HCT116 (cell line): ENCODE measurements around the gene TRMT11. TPM values are rescaled to one million over a fixed set of nuclear protein-coding genes. Genes with fewer than 3 reads are reported as not detected.

Experiments used
- ATAC-seq: fragments of 200-7000 bp; cut with Tn5 transposase; 2 replicates; pipeline ENCODE4 v1.9.1; 2020; ENCODE audit warnings: mild to moderate bottlenecking, moderate library complexity
- BruUV-seq: library from RNA; stranded (reverse); fragments of 400-500 nt; replicated peaks from 2 replicates; lab custom pipeline; 2021; lab: Mats Ljungman, UMichigan
- CTCF ChIA-PET: fragments of 300-600 bp; sonication (Branson Sonifier 250); formaldehyde crosslinking; loops from one replicate; lab custom pipeline; 2021; ENCODE audit warnings: antibody characterized with exemption; lab: Charles Lee
- POLR2A ChIA-PET: fragments of 300-600, 350-600 bp; sonication (Branson Sonifier 250); formaldehyde crosslinking; loops from one replicate; lab custom pipeline; 2021; ENCODE audit warnings: antibody characterized with exemption; lab: Charles Lee
- RAD21 ChIA-PET, 2 experiments: fragments of 300-600 bp; sonication (Branson Sonifier 250); formaldehyde crosslinking; loops; one replicate each; lab custom pipeline; 2023; ENCODE audit warnings: low total read pairs in 2 of 2; ENCODE audit not compliant: uncharacterized antibody in 2 of 2, unreplicated experiment in 2 of 2, low non-redundant PET in 1 of 2; lab: Charles Lee
- DNase-seq: peaks from one replicate; pipeline ENCODE4 v3.0.0-alpha.2; 2010; ENCODE audit warnings: low read depth, low spot score
- H2AFZ ChIP-seq: fragments of 200-600 bp; shearing (Covaris generic), sonication (generic); 2 replicates; pipeline ENCODE4 v1.6.1; 2017; ENCODE audit warnings: low read depth, mixed run types, mixed read lengths, antibody characterized with exemption, low read length; ENCODE audit not compliant: poor library complexity, severe bottlenecking
- H3K27ac ChIP-seq: 2 replicates; pipeline ENCODE4 v1.5.1; 2012; ENCODE audit warnings: low read depth, low read length
- H3K27me3 ChIP-seq: fragments of 200-600 bp; sonication (generic); 2 replicates; pipeline ENCODE4 v1.6.1; 2016; ENCODE audit warnings: mixed run types, low read length, mixed read lengths; ENCODE audit not compliant: insufficient read depth
- H3K36me3 ChIP-seq, 2 experiments: fragments of 200-500 bp in 1 of 2; fragments of 200-600 bp in 1 of 2; sonication (Bioruptor generic) in 1 of 2; sonication (generic) in 1 of 2; 2 replicates each; pipeline versions ENCODE4 v1.5.1 to v1.6.1; 2014 to 2016; ENCODE audit warnings: low read length in 2 of 2, inconsistent platforms in 1 of 2, mixed read lengths in 1 of 2, mixed run types in 1 of 2; ENCODE audit not compliant: insufficient read depth in 2 of 2, control insufficient read depth in 1 of 2
- H3K4me1 ChIP-seq, 2 experiments: fragments of 200-600 bp in 1 of 2; sonication (generic) in 1 of 2; 2 replicates each; pipeline versions ENCODE4 v1.5.1 to v1.6.1; 2012 to 2017; ENCODE audit warnings: low read length in 2 of 2, inconsistent platforms in 1 of 2, mild to moderate bottlenecking in 1 of 2, mixed read lengths in 1 of 2, mixed run types in 1 of 2, moderate library complexity in 1 of 2; ENCODE audit not compliant: insufficient read depth in 2 of 2, control insufficient read depth in 1 of 2
- H3K4me2 ChIP-seq: fragments of 200-600 bp; sonication (generic); 2 replicates; pipeline ENCODE4 v1.6.1; 2017; ENCODE audit warnings: mixed run types, low read length, mixed read lengths
- H3K4me3 ChIP-seq, 2 experiments: fragments of 200-600 bp in 1 of 2; sonication (generic) in 1 of 2; replicated peaks in 1 of 2; 2 replicates each; pipeline ENCODE4 v1.5.1; 2011 to 2016; ENCODE audit warnings: low read length in 2 of 2, control low read depth in 1 of 2, low read depth in 1 of 2, mild to moderate bottlenecking in 1 of 2, mixed read lengths in 1 of 2, mixed run types in 1 of 2
- H3K79me2 ChIP-seq: fragments of 200-600 bp; sonication (generic); 2 replicates; pipeline ENCODE4 v1.6.1; 2017; ENCODE audit warnings: mild to moderate bottlenecking, mixed run types, low read length, moderate library complexity, mixed read lengths; ENCODE audit not compliant: insufficient read depth
- H3K9ac ChIP-seq: fragments of 200-600 bp; sonication (generic); 2 replicates; pipeline ENCODE4 v1.6.1; 2016; ENCODE audit warnings: low read length, mixed read lengths
- H3K9me2 ChIP-seq: fragments of 200-600 bp; sonication (generic), shearing (Covaris generic); 2 replicates; pipeline ENCODE4 v1.6.1; 2017; ENCODE audit warnings: mixed run types, mild to moderate bottlenecking, moderate library complexity; ENCODE audit not compliant: insufficient read depth
- H3K9me3 ChIP-seq, 2 experiments: fragments of 200-500 bp in 1 of 2; fragments of 200-600 bp in 1 of 2; sonication (Bioruptor generic) in 1 of 2; sonication (generic) in 1 of 2; 2 replicates each; pipeline ENCODE4 v1.6.1; 2014 to 2017; ENCODE audit warnings: low read length in 2 of 2, mixed read lengths in 2 of 2, inconsistent platforms in 1 of 2, low read depth in 1 of 2, mild to moderate bottlenecking in 1 of 2, mixed run types in 1 of 2, moderate library complexity in 1 of 2; ENCODE audit not compliant: control insufficient read depth in 1 of 2, insufficient read depth in 1 of 2
- H4K20me1 ChIP-seq: fragments of 200-600 bp; sonication (generic), shearing (Covaris generic); 2 replicates; pipeline ENCODE4 v1.6.1; 2017; ENCODE audit warnings: mixed run types, mild to moderate bottlenecking, moderate library complexity; ENCODE audit not compliant: insufficient read depth
- EZH2phosphoT487 ChIP-seq: fragments of 200-600 bp; IDR thresholded peaks from 2 replicates; pipeline ENCODE4 v1.6.1; 2018; ENCODE audit warnings: antibody characterized with exemption, borderline replicate concordance
- RAD21 ChIP-seq: IDR thresholded peaks from 2 replicates; pipeline ENCODE4 v1.6.1; 2012; ENCODE audit warnings: low read depth, mild to moderate bottlenecking
- SIN3A ChIP-seq: IDR thresholded peaks from 2 replicates; pipeline ENCODE4 v1.6.1; 2012; ENCODE audit warnings: low read depth
- intact Hi-C: fragments of 100-400 bp; cut with micrococcal nuclease; formaldehyde crosslinking; loops from 2 replicates; pipeline ENCODE4 v1.10.0; 2022
- total RNA-seq: library from RNA; stranded (reverse); gene quantifications from one replicate; pipeline ENCODE4 v1.2.1, GENCODE V29; 2021; ENCODE audit not compliant: unreplicated experiment
- TF ChIP-seq, protein P1 (sequence below): IDR thresholded peaks from 2 replicates; pipeline ENCODE4 v1.6.1; 2012
- TF ChIP-seq, protein P2 (sequence below): IDR thresholded peaks from 2 replicates; pipeline ENCODE4 v1.6.1; 2011; ENCODE audit warnings: mild to moderate bottlenecking, low read length, moderate library complexity; ENCODE audit not compliant: insufficient replicate concordance; ENCODE audit errors: extremely low read depth

The TRMT11 gene
- total RNA-seq, 1 experiment from 2014 or later = 41.8 TPM

DNA sequence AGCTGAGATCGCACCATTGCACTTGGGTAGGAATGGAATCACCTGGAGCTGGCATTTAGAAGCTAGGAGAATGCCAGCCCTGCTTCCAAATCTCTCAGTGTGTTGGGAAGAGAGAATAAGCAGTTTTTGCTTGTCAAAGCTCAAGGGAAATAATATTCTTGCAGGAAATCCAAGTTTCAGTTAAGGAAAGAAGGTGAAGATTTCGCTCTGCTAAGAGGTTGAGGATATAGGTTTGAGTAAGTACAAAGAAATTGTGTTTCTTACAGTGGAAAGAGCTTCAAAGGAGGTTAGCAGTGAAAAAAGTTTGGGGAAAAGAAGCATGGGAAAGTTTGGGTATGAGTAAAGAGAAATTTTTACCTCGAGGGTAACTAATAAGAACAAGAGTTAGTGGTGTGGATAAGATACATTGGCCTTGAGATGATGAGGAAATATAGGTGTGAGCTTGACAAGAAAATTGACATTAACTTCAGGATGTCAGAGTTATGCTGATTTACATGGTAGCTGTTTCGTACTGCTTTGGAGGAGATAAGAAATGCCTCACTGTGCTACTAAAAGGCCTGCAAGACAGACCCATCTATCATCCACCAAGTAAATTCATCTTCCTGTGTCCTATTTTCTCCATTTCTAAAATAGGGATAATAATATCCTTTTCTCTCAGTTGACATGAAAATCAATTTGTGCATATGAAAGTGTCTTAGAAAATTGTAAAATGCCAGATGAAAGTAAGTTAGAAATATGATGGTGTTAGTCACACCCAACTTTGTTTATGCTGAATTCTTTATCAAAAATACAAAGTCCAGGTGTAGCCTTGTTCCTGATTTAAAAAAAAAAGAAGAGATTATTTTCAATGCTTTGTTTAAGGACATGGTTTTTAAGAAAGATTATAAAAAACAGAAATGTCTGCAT, 42.6 kb upstream of the TRMT11 start:
- H3K27me3 ChIP-seq = no peaks in the 10 kb centered on the region
- no peaks in the 10 kb centered on the region for H3K9me3 ChIP-seq
- no peak overlapping the region for H3K27ac ChIP-seq
- CTCF ChIA-PET = interaction anchor here (1.0 kb wide), 1 partner anchor 13 kb away, joined by 4 read pairs; the partner anchor contains the start of gene HINT3
- H3K36me3 ChIP-seq = no peaks in the 10 kb centered on the region
- H2AFZ ChIP-seq = no peak overlapping the region
- intact Hi-C loops = no loop called here
- H4K20me1 ChIP-seq = no peaks in the 10 kb centered on the region
- no peak overlapping the region for H3K9ac ChIP-seq
- ATAC-seq (no peak), DNase-seq (no peak)
- RAD21 ChIA-PET = no interaction called here
- no TSS peak for BruUV-seq
- TF ChIP-seq EZH2phosphoT487 (no peak), RAD21 (no peak), SIN3A (no peak)
- TF ChIP-seq, protein P1, sequence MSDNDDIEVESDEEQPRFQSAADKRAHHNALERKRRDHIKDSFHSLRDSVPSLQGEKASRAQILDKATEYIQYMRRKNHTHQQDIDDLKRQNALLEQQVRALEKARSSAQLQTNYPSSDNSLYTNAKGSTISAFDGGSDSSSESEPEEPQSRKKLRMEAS = no peak
- TF ChIP-seq, protein P2, sequence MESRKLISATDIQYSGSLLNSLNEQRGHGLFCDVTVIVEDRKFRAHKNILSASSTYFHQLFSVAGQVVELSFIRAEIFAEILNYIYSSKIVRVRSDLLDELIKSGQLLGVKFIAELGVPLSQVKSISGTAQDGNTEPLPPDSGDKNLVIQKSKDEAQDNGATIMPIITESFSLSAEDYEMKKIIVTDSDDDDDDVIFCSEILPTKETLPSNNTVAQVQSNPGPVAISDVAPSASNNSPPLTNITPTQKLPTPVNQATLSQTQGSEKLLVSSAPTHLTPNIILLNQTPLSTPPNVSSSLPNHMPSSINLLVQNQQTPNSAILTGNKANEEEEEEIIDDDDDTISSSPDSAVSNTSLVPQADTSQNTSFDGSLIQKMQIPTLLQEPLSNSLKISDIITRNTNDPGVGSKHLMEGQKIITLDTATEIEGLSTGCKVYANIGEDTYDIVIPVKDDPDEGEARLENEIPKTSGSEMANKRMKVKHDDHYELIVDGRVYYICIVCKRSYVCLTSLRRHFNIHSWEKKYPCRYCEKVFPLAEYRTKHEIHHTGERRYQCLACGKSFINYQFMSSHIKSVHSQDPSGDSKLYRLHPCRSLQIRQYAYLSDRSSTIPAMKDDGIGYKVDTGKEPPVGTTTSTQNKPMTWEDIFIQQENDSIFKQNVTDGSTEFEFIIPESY = no peak
- no peak overlapping the region for H3K4me3 ChIP-seq
- H3K79me2 ChIP-seq = no peaks in the 10 kb centered on the region
- no peak overlapping the region for H3K4me2 ChIP-seq
- POLR2A ChIA-PET = no interaction called here
- no peaks in the 10 kb centered on the region for H3K9me2 ChIP-seq
- peaks cover 6 to 7% of the 10 kb centered on the region in 2 experiments; a peak in 3 of 4 replicates for H3K4me1 ChIP-seq
